HepG2 (cell line): ENCODE data around the gene NDFIP2. TPM values are rescaled to one million over a fixed set of nuclear protein-coding genes. Genes with fewer than 3 reads are reported as not detected.
A peak's percentile ranks its signal among the peaks of the same experiment; 100 is the strongest.

ENCODE experiments used
- ATAC-seq: fragments of 200-7000 bp; cut with Tn5 transposase; 3 replicates; pipeline ENCODE4 v1.9.1; 2020; ENCODE audit warnings: mild to moderate bottlenecking, moderate library complexity
- BruUV-seq: library from RNA; stranded (reverse); fragments of 400-500 nt; replicated peaks from 2 replicates; lab custom pipeline; 2021; lab: Mats Ljungman, UMichigan
- CTCF ChIA-PET: fragments of 300-600 bp; formaldehyde crosslinking; extraction: SDS; loops from one replicate; lab custom pipeline; 2021; ENCODE audit warnings: low total read pairs, inconsistent platforms, low intra/inter-chr PET ratio; lab: Yijun Ruan, JAX
- POLR2A ChIA-PET: fragments of 350-600 bp; sonication (Branson Sonifier 250); formaldehyde crosslinking; loops from one replicate; lab custom pipeline; 2020; ENCODE audit warnings: antibody characterized with exemption, inconsistent platforms; lab: Yijun Ruan, JAX
- DNase-seq: peaks from one replicate; pipeline ENCODE4 v3.0.0-alpha.2; 2015; ENCODE audit warnings: low spot score
- FAIRE-seq: peaks from 3 replicates; lab custom pipeline; 2011; peaks lifted over from hg19 to GRCh38; lab: Jason Lieb, UNC
- H2AFZ ChIP-seq: one replicate; pipeline ENCODE4 v1.6.1; 2011; ENCODE audit warnings: low read length, inconsistent platforms
- H3K27ac ChIP-seq: fragments of 300-600 bp; 3 replicates; pipeline ENCODE4 v1.8.0; 2011; ENCODE audit warnings: mixed run types, mild to moderate bottlenecking, mixed read lengths, low read length, inconsistent platforms; ENCODE audit not compliant: insufficient read depth; ENCODE audit errors: extremely low read length
- H3K27me3 ChIP-seq, 2 experiments: fragments of 200-600 bp in 1 of 2; 2 replicates in 1 of 2; 3 replicates in 1 of 2; pipeline versions ENCODE4 v1.6.0 to v1.8.0; 2011; ENCODE audit warnings: low read length in 2 of 2, mild to moderate bottlenecking in 2 of 2, moderate library complexity in 2 of 2, inconsistent platforms in 1 of 2; ENCODE audit not compliant: insufficient read depth in 2 of 2, control insufficient read depth in 1 of 2
- H3K36me3 ChIP-seq, 2 experiments: fragments of 200-600 bp in 1 of 2; replicated peaks in 1 of 2; 2 replicates in 1 of 2; 3 replicates in 1 of 2; pipeline versions ENCODE4 v1.5.1 to v1.8.0; 2011; ENCODE audit warnings: low read length in 2 of 2, inconsistent platforms in 1 of 2; ENCODE audit not compliant: insufficient read depth in 2 of 2, control insufficient read depth in 1 of 2
- H3K4me1 ChIP-seq: 2 replicates; pipeline ENCODE4 v1.5.1; 2012; ENCODE audit warnings: low read length, inconsistent platforms; ENCODE audit not compliant: insufficient read depth
- H3K4me2 ChIP-seq: 2 replicates; pipeline ENCODE4 v1.6.0; 2011; ENCODE audit warnings: low read depth, low read length, inconsistent platforms
- H3K4me3 ChIP-seq, 3 experiments: fragments of 200-600 bp in 1 of 3; sonication (generic), shearing (Covaris generic) in 1 of 3; replicated peaks in 1 of 3; 2 replicates each; pipeline ENCODE4 v1.5.1; 2011 to 2016; ENCODE audit warnings: low read length in 3 of 3, inconsistent platforms in 2 of 3, low read depth in 2 of 3, mild to moderate bottlenecking in 2 of 3, control low read depth in 1 of 3, mixed read lengths in 1 of 3; ENCODE audit not compliant: insufficient read depth in 1 of 3
- H3K79me2 ChIP-seq: one replicate; pipeline ENCODE4 v1.6.1; 2011; ENCODE audit warnings: low read length, inconsistent platforms; ENCODE audit not compliant: insufficient read depth
- H3K9ac ChIP-seq: 2 replicates; pipeline ENCODE4 v1.6.0; 2011; ENCODE audit warnings: mild to moderate bottlenecking, low read depth, low read length, inconsistent platforms; ENCODE audit not compliant: insufficient read depth
- H3K9me3 ChIP-seq: 2 replicates; pipeline ENCODE4 v1.5.1; 2012; ENCODE audit warnings: mild to moderate bottlenecking, low read length
- H4K20me1 ChIP-seq: 2 replicates; pipeline ENCODE4 v1.6.0; 2011; ENCODE audit warnings: inconsistent platforms, mild to moderate bottlenecking, low read length, moderate library complexity; ENCODE audit not compliant: insufficient read depth
- ATF1 ChIP-seq: IDR thresholded peaks from 2 replicates; pipeline ENCODE4 v1.6.1; 2016; ENCODE audit warnings: mild to moderate bottlenecking, control low read depth
- HNRNPUL1 ChIP-seq: fragments of 200-400 bp; formaldehyde crosslinking; IDR thresholded peaks from 2 replicates; pipeline ENCODE4 v1.6.1; 2017; ENCODE audit warnings: low read depth, mild to moderate bottlenecking, low read length, moderate library complexity
- IKZF1 ChIP-seq: fragments of 450-650 bp; IDR thresholded peaks from 2 replicates; pipeline ENCODE4 v1.7.1; 2016
- MIER3 ChIP-seq: IDR thresholded peaks from 2 replicates; pipeline ENCODE4 v1.6.1; 2016; ENCODE audit warnings: missing compliant biosample characterization, borderline replicate concordance
- NR1H2 ChIP-seq: sonication (generic); formaldehyde crosslinking; IDR thresholded peaks from 2 replicates; pipeline ENCODE4 v1.8.1; 2022; ENCODE audit warnings: low read depth, missing genetic modification reagents, borderline replicate concordance
- NR3C1 ChIP-seq: sonication (generic); formaldehyde crosslinking; IDR thresholded peaks from 2 replicates; pipeline ENCODE4 v1.4.0; 2020; ENCODE audit warnings: missing genetic modification reagents
- RAD51 ChIP-seq: fragments of 450-650 bp; IDR thresholded peaks from 2 replicates; pipeline ENCODE4 v1.6.1; 2016; ENCODE audit warnings: borderline replicate concordance
- RORA ChIP-seq: sonication (generic); formaldehyde crosslinking; IDR thresholded peaks from 2 replicates; pipeline ENCODE4 v1.5.0; 2020; ENCODE audit warnings: mild to moderate bottlenecking, missing genetic modification reagents, moderate library complexity
- SIX4 ChIP-seq: sonication (generic); formaldehyde crosslinking; IDR thresholded peaks from 2 replicates; pipeline ENCODE4 v1.4.0; 2020; ENCODE audit warnings: missing genetic modification reagents
- SMAD3 ChIP-seq: sonication (generic); formaldehyde crosslinking; IDR thresholded peaks from 2 replicates; pipeline ENCODE4 v1.4.0; 2020; ENCODE audit warnings: missing genetic modification reagents
- ZC3H4 ChIP-seq: sonication (generic); formaldehyde crosslinking; IDR thresholded peaks from 2 replicates; pipeline ENCODE4 v1.4.0; 2020; ENCODE audit warnings: missing genetic modification reagents, borderline replicate concordance
- ZNF232 ChIP-seq: sonication (generic); formaldehyde crosslinking; IDR thresholded peaks from 2 replicates; pipeline ENCODE4 v1.4.0; 2020; ENCODE audit warnings: missing genetic modification reagents, borderline replicate concordance
- ZNF556 ChIP-seq: sonication (generic); formaldehyde crosslinking; IDR thresholded peaks from 2 replicates; pipeline ENCODE4 v1.4.0; 2020; ENCODE audit warnings: mild to moderate bottlenecking, missing genetic modification reagents, borderline replicate concordance
- WGBS: methylation state at CpG from one replicate; pipeline ENCODE4 v1.1.6; 2017; ENCODE audit warnings: low lambda C conversion rate; 5-methylcytosine and 5-hydroxymethylcytosine counted together
- in situ Hi-C: cut with HindIII; loops from 2 replicates; pipeline ENCODE4 v1.10.0; 2017; ENCODE audit warnings: low pct_unique_long_range_greater_than_20kb; ENCODE audit not compliant: extremely low pct_ligation_motif_present
- intact Hi-C: fragments of 100-400 bp; cut with micrococcal nuclease; formaldehyde crosslinking; loops from one replicate; pipeline ENCODE4 v1.10.0; 2022; ENCODE audit not compliant: unreplicated experiment
- polyA plus RNA-seq, 8 experiments: library from polyadenylated mRNA; depleted of rRNA in 3 of 8; stranded (reverse) in 7 of 8; unstranded in 1 of 8; fragments of >200 nt; fragmentation: Illumina TruSeq in 4 of 8; extraction: Trizol in 4 of 8; gene quantifications; 2 replicates each; pipeline versions ENCODE4 v1.2.1 to v1.2.3, GENCODE V29; 2011 to 2016; ENCODE audit warnings: low read depth in 4 of 8, missing spikeins in 1 of 8, mixed read lengths in 1 of 8; ENCODE audit not compliant: insufficient read depth in 1 of 8
- total RNA-seq, 5 experiments: library from RNA; depleted of rRNA; stranded (reverse); fragments of >200 nt; fragmentation: Illumina TruSeq; extraction: Trizol; gene quantifications; 2 replicates each; pipeline ENCODE4 v1.2.3, GENCODE V29; 2016; ENCODE audit warnings: low read depth in 1 of 5
- TF ChIP-seq, protein P1 (sequence below): sonication (generic); formaldehyde crosslinking; IDR thresholded peaks from 2 replicates; pipeline ENCODE4 v1.4.0; 2020; ENCODE audit warnings: mild to moderate bottlenecking, missing genetic modification reagents
- TF ChIP-seq, protein P2 (sequence below): sonication (generic); formaldehyde crosslinking; IDR thresholded peaks from 2 replicates; pipeline ENCODE4 v1.4.0; 2020; ENCODE audit warnings: missing genetic modification reagents
- TF ChIP-seq, protein P3 (sequence below), 2 experiments: IDR thresholded peaks; 2 replicates each; pipeline ENCODE4 v1.6.1; 2011 to 2012; ENCODE audit warnings: low read length in 2 of 2, borderline replicate concordance in 1 of 2, low read depth in 1 of 2, mild to moderate bottlenecking in 1 of 2, moderate library complexity in 1 of 2

Gene NDFIP2
- total and polyA plus RNA-seq, 2 of the 13 experiments (the other 11 are each of a cell fraction or from before 2014, with no cell fraction given), result 23.2 to 32.0 TPM

DNA sequence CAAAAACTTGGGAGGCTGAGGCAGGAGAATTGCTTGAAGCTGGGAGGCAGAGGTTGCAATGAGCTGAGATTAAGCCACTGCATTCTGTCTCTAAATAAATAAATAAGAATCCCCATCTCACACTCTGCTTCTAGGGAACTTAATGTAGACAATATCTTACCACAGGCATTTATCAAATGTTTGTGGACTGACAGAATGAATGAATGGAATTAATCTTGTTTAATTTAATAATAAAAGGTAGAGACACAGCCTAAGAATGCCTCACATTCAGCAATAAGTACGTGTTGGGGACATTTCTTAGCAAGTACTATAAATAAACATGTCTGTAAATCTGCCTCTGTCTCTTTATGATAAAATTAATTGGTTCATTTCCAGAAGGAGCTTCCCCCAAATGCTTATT is 38.7 kb upstream of the NDFIP2 start:
- no TSS peak for BruUV-seq
- Histone ChIP-seq H3K27me3 (no peaks in the 10 kb centered on the region), H3K4me1 (peaks cover 22% of the 10 kb centered on the region), H3K79me2 (no peaks in the 10 kb centered on the region), H3K4me2 (peak overlapping the region; percentile 59), H2AFZ (no peak overlapping the region), H3K4me3 (peak overlapping the region in 1 of 3 experiments; percentile 31; a peak in 2 of 6 replicates), H3K36me3 (no peaks in the 10 kb centered on the region), H3K9me3 (no peaks in the 10 kb centered on the region), H4K20me1 (no peaks in the 10 kb centered on the region), H3K27ac (no peak overlapping the region), H3K9ac (no peak overlapping the region)
- POLR2A ChIA-PET, result interaction anchor here (1.3 kb wide), 1 partner anchor 39 kb away, joined by 4 read pairs; the partner anchor contains the start of gene NDFIP2
- in situ Hi-C loops (no loop called here), intact Hi-C loops (no loop called here)
- CTCF ChIA-PET, result no interaction called here
- DNase-seq (no peak), ATAC-seq (no peak), FAIRE-seq (no peak)
- TF ChIP-seq RAD51 (no peak), ZNF232 (CRISPR knock-in tag) (no peak), NR3C1 (CRISPR knock-in tag) (no peak), ZC3H4 (CRISPR knock-in tag) (no peak), NR1H2 (CRISPR knock-in tag) (no peak), MIER3 (CRISPR knock-in tag) (no peak), ZNF556 (no peak), HNRNPUL1 (no peak), IKZF1 (no peak), SMAD3 (CRISPR knock-in tag) (no peak), ATF1 (CRISPR knock-in tag) (no peak), SIX4 (CRISPR knock-in tag) (no peak), RORA (no peak)
- TF ChIP-seq, protein P1, sequence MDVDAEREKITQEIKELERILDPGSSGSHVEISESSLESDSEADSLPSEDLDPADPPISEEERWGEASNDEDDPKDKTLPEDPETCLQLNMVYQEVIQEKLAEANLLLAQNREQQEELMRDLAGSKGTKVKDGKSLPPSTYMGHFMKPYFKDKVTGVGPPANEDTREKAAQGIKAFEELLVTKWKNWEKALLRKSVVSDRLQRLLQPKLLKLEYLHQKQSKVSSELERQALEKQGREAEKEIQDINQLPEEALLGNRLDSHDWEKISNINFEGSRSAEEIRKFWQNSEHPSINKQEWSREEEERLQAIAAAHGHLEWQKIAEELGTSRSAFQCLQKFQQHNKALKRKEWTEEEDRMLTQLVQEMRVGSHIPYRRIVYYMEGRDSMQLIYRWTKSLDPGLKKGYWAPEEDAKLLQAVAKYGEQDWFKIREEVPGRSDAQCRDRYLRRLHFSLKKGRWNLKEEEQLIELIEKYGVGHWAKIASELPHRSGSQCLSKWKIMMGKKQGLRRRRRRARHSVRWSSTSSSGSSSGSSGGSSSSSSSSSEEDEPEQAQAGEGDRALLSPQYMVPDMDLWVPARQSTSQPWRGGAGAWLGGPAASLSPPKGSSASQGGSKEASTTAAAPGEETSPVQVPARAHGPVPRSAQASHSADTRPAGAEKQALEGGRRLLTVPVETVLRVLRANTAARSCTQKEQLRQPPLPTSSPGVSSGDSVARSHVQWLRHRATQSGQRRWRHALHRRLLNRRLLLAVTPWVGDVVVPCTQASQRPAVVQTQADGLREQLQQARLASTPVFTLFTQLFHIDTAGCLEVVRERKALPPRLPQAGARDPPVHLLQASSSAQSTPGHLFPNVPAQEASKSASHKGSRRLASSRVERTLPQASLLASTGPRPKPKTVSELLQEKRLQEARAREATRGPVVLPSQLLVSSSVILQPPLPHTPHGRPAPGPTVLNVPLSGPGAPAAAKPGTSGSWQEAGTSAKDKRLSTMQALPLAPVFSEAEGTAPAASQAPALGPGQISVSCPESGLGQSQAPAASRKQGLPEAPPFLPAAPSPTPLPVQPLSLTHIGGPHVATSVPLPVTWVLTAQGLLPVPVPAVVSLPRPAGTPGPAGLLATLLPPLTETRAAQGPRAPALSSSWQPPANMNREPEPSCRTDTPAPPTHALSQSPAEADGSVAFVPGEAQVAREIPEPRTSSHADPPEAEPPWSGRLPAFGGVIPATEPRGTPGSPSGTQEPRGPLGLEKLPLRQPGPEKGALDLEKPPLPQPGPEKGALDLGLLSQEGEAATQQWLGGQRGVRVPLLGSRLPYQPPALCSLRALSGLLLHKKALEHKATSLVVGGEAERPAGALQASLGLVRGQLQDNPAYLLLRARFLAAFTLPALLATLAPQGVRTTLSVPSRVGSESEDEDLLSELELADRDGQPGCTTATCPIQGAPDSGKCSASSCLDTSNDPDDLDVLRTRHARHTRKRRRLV (CRISPR knock-in tag), result no peak
- TF ChIP-seq, protein P2, sequence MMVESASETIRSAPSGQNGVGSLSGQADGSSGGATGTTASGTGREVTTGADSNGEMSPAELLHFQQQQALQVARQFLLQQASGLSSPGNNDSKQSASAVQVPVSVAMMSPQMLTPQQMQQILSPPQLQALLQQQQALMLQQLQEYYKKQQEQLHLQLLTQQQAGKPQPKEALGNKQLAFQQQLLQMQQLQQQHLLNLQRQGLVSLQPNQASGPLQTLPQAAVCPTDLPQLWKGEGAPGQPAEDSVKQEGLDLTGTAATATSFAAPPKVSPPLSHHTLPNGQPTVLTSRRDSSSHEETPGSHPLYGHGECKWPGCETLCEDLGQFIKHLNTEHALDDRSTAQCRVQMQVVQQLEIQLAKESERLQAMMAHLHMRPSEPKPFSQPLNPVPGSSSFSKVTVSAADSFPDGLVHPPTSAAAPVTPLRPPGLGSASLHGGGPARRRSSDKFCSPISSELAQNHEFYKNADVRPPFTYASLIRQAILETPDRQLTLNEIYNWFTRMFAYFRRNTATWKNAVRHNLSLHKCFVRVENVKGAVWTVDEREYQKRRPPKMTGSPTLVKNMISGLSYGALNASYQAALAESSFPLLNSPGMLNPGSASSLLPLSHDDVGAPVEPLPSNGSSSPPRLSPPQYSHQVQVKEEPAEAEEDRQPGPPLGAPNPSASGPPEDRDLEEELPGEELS (CRISPR knock-in tag), result no peak
- TF ChIP-seq, protein P3, sequence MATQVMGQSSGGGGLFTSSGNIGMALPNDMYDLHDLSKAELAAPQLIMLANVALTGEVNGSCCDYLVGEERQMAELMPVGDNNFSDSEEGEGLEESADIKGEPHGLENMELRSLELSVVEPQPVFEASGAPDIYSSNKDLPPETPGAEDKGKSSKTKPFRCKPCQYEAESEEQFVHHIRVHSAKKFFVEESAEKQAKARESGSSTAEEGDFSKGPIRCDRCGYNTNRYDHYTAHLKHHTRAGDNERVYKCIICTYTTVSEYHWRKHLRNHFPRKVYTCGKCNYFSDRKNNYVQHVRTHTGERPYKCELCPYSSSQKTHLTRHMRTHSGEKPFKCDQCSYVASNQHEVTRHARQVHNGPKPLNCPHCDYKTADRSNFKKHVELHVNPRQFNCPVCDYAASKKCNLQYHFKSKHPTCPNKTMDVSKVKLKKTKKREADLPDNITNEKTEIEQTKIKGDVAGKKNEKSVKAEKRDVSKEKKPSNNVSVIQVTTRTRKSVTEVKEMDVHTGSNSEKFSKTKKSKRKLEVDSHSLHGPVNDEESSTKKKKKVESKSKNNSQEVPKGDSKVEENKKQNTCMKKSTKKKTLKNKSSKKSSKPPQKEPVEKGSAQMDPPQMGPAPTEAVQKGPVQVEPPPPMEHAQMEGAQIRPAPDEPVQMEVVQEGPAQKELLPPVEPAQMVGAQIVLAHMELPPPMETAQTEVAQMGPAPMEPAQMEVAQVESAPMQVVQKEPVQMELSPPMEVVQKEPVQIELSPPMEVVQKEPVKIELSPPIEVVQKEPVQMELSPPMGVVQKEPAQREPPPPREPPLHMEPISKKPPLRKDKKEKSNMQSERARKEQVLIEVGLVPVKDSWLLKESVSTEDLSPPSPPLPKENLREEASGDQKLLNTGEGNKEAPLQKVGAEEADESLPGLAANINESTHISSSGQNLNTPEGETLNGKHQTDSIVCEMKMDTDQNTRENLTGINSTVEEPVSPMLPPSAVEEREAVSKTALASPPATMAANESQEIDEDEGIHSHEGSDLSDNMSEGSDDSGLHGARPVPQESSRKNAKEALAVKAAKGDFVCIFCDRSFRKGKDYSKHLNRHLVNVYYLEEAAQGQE (IDR thresholded peaks at IDR 0.05; ENCODE audit: borderline replicate concordance in 1 of 2, low read depth in 1 of 2, low read length in 2 of 2), result no peak
- 13% methylated on average over 1 of the region's 1 CpG for WGBS
